ENCODE data around the gene ALG8.

GRCh38 chr11:78100676-78101472 is 38.6 kb downstream of the ALG8 start:
- no peak for TF ChIP-seq POLR2A (IDR thresholded peaks at IDR 0.05; ENCODE audit: low read depth, low read length)
- no peak for TF ChIP-seq PAX5 (IDR thresholded peaks at IDR 0.05; ENCODE audit: insufficient read depth, low read length, severe bottlenecking)
- TF ChIP-seq POLR2AphosphoS5 (IDR thresholded peaks at IDR 0.05; ENCODE audit: low read depth, low read length) = no peak
- TF ChIP-seq TAF1 (IDR thresholded peaks at IDR 0.05; ENCODE audit: low read depth, low read length) = no peak
- no peak for TF ChIP-seq SPI1 (IDR thresholded peaks at IDR 0.05; ENCODE audit: low read depth, low read length)
